NCI-H2107 treated with DMSO at 0.1 percent for 48 hours (cell line): ENCODE measurements around the gene PPP1R37.
A peak's percentile ranks its signal among the peaks of the same experiment; 100 is the strongest.

Experiments
- DNase-seq: peaks from one replicate; lab custom pipeline; 2025; ENCODE audit not compliant: unreplicated experiment; lab: John Stamatoyannopoulos, UW

PPP1R37 gene

DNA sequence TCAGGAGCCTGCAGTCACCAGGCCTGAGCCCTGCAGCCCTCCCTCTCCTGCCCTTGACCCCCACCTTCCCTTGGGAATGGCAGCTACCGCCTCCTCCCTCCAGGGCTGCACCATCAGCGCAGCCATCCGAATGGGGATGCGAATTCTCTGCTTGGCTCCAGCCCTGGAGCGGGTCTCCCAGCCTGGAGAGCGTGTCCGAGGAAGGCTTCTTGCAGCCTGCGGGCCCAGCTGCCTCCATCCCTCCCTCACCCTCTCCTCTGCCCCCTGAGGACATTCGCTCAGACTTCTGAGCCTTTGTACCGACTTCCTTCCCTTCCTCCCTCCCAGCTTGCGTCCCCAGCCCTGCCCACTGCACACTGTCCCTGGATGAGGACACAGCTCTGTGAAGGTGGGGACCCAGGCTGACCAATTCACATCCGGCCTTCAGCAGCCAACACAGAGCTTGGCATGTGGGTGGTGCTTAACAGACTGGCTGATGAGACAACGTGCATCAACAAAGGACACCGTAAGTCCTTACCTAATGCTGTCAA is 73.8 kb downstream of the PPP1R37 start:
- no peak for DNase-seq

DNA sequence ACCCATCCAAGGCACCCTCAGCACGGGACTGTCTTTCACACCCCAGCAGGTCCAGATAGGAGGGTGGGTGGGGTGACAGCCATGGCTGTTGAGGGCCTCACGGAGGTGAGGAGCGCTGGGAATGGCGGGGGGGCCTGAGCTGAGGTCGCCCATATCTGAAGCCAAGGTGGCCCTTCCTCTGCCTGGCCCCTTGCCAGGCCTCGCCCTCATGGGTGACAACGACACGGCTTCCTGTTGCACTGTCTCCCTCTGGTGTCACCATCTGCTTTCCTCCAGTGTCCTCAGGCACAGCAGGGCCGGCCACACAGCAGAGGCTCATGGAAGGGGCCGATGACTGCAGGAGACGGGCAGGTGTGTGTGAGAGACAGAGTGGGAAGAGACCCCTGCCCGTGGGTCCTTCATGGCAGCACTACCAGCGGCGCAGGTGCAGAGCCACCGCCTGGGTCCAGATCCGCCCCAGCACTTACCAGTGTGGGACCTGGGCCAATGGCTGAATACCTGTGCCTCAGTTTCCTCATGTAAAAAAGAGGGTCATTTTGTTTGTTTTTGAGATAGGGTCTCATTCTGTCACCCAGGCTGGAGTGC is 75.9 kb downstream of the PPP1R37 start:
- DNase-seq: no peak

DNA sequence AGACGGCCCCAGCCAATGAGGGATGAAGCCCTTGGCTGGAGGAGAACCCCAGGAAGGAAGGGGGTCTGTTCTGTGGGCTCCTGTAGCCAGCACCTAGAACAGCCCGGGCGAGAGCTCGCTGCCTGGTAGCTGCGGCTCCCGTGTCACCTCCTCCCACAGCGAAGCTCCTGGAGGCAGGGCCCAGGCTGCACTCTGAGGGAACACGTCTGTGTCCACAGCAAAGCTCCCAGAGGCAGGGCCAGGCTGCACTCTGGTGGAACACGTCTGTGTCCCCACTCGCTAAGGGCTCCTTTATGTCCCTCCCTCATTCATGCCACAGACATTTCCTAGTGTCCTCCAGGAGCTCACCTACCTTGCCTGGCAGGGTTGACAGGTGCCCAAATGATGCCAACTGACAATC is 76.6 kb downstream of the PPP1R37 start:
- DNase-seq: no peak

DNA sequence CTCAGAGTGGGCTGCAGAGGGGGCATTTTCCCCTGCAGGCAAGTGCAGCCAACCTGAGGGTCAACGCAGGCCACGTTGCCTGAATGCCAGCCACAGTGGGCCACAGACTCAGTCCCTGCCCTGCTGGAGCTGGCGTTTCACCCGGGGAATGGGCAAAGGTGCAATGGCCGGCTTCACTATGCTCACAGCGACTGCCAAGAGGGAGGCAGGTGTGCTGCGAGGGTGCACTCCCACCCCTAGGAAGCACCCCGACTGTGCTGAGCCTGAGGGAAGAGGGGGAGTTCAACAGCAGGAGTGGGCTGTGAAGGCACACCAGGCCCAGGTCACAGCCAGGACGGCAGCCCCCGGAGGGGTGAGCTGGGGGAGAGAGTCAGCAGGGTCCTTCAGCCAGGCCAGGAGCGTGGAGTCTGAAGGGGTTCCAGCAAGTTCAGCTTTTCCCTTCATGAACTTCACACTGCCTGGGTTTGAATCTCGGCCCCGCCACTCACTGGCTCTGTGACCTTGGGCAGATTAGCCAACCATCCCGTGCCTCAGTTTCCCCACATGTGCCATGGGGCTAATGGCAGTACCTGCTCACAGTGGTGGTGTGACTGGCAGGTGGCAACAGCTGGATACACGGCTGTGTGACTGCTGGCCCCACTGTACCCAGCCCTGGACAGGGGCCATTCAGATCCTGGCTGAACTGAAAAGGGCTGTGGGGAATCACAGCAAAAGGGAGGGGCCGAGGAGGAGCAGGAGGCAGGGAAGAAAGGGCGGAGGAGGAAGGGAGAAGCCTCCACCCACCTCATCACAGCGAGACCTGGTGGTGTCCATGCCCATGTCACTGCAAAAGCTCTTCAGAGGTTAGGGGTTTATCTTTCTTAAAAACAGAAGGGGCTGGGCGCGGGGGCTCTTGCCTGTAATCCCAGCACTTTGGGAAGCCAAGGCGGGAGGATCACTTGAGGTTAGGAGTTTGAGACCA is 77.4 kb downstream of the PPP1R37 start:
- DNase-seq: no peak

DNA sequence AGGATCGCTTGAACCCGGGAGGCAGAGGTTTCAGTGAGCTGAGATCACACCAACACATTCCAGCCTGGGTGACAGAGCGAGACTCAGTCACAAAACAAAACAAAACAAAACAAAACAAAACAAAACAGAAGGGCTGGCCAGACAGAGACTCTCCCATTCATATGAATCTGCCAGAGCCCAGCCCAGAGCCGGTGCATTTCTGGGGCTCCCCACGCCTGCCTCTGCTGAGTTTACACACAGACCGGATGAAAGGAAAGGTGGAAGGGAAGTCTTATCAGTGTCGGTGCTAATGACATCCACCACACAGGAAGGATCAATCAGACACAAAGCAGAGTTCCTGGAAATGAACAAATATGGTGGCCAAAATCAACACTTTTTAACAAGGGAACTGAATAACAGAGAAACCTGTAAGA is 78.2 kb downstream of the PPP1R37 start:
- DNase-seq: no peak

DNA sequence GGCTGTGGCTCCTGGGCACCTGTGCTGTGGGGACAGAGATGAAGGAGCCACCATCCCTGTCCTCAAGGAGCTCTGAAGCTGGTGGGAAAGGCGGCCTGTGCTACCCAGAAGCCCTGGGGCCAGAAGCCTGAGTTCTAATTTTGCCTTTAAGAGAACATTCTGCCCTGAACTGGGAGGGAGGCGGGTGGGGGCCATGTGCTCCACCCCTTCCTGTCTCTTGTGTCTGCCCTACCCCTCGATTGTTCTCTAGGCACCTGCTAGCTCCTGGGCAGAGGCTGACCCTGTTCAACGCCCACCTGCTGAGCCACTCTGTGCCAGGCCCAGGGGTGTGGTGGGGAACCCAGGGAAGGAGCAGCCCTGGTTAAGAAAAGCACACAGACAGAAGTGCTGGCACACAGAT is 79.2 kb downstream of the PPP1R37 start:
- DNase-seq: no peak

DNA sequence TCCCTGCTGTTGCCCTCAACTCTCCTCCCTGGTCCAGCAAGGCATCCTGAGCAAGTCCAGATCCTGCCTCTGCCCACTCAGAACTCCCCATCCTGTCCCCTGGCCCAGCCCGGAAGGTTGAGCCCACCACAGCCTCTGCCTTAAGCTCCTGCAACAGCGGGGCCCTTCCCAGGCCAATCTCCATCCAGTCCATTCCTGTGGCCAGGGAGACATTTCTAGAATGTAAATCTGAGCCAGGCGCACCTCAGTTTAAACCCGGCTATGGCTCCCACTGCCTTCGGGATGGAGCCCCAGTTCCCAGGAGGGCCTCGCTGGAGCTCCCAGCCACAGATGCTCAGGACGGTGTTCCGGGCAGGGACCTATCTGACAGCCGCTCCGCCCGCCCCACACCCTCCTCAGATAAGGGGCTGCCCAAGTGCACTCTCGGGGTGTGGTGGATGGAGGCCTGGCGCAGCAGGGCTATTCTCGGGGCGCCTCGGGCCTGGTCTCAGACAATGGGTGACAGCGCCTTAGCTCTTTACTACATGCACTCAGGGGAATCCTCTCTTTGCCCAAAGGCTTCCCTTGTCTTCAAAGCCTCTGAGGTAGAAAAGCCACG is 79.7 kb downstream of the PPP1R37 start:
- no peak for DNase-seq

DNA sequence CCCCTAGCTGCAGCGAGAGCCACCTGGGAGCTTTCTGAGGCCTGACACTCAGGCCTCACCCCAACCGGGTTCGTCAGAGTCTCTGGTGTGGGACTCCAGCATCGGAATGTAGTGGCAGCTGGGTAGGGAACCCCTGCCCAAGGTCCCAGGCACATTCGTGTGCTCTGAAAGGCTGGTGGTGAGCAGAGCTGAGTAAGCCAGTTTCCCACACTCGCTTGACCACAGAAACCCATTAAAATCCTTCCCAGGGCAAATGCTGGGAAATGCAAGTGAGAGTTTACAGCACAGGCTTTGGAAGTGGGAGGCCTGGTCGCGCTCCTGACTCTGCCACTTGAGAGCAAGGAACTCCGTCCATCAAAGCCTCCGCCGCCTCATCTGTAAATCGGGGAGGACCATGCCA is 80.8 kb downstream of the PPP1R37 start:
- no peak for DNase-seq

DNA sequence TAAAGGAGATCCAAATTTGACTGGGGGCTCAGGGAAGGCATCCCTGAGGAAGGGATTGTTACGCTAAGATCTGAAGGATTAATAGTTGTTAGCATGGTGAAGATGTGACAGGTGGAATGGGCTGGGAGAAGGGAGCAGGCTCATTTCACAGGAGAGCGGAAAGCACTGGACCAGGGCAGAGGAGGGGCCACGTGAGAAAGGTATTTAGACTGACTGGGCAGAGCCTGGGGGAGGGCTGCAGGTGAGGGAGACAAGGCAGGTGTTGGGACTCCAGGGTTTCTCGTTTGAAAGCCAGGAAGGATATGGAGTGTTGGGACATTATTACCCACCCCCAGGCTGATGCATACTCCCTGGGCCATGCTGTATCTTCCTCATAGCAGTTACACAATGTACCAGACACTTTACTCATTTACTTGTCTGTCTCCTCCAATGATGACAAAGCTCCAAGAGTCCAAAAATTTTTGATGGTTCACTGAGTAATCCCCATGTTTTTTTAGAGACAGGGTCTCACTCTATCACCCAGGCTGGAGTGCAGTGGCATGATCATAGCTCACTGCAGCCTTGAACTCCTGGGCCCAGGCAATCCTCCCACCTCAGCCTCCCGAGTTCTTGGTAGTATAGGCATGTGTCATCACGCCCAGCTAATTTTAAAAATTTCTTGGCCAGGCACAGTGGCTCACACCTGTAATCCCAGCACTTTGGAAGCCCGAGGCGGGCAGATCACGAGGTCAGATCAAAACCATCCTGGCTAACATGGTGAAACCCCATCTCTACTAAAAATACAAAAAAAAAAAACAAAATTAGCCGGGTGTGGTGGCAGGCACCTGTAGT is 82.8 kb downstream of the PPP1R37 start:
- DNase-seq: peak; percentile 23

DNA sequence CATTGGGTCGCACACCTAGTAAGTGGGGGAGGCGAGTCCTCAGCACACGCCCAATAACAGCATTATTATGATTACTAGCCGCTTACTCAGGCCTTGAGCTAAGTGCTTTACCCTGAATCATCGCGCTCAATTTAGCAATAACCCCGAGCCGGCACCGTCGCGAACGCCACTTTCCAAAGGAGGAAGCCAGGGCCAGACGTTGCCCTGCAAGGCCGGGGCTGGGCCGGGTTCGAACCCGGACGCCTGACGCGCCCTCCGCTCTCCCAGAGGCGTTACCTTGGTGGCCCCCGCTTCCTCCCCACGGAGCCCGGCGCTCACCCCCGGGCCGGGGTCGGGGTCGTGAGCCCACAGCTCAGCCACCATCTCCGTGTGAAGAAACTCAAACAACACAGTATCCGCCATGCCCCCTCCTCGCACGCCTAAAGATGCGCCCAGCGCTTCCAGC is 84.9 kb downstream of the PPP1R37 start, which contains the start of gene TRAPPC6A:
Gene TRAPPC6A, minus strand, starts transcription at position 421 of the 445 bp plus-strand sequence. Its CDS starts 19 bp downstream, at position 402.
- no peak for DNase-seq

DNA sequence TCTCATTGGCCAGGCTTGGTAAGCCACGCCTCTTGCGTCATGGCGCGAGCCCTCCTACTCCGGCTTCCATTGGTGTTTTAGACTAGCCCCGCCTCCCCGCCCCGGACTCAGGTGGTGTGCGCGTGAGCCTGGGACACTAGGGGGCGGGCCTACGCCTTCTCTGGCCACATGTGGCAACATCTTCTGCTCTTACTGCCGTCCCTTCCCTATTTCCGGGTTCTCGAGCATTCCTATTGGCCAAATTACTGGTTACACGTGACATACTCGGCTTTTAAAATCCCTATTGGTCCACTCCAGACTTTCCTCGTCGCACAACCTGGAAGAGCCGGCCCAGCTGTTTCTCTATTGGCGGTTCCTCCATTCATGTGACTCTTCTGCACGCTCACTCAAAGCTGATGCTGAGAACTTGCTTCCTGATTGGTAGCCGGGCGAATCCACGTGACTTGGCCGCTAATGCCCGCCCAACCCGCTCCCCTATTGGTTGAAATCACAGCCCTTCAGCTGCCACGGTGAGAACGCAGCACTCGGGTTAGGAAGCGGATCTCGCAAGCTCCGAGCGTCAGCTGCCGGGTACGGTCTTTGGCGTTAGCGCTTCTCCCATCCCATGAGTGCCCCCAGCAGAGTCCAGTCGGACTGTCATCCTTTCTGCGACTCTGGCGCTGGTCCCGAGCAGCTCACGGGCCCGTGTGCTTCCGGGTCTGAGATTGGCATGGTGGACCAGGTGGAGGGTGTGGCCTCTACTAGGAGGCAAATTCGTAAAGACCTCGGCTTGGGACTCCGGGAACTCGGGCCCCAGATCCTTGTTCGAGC is 85.5 kb downstream of the PPP1R37 start, which contains the start of gene BLOC1S3:
Gene BLOC1S3, plus strand, starts transcription at position 523 of the 810 bp plus-strand sequence. CDS start 513 bp downstream, outside the sequence.
- peak; percentile 100 for DNase-seq

DNA sequence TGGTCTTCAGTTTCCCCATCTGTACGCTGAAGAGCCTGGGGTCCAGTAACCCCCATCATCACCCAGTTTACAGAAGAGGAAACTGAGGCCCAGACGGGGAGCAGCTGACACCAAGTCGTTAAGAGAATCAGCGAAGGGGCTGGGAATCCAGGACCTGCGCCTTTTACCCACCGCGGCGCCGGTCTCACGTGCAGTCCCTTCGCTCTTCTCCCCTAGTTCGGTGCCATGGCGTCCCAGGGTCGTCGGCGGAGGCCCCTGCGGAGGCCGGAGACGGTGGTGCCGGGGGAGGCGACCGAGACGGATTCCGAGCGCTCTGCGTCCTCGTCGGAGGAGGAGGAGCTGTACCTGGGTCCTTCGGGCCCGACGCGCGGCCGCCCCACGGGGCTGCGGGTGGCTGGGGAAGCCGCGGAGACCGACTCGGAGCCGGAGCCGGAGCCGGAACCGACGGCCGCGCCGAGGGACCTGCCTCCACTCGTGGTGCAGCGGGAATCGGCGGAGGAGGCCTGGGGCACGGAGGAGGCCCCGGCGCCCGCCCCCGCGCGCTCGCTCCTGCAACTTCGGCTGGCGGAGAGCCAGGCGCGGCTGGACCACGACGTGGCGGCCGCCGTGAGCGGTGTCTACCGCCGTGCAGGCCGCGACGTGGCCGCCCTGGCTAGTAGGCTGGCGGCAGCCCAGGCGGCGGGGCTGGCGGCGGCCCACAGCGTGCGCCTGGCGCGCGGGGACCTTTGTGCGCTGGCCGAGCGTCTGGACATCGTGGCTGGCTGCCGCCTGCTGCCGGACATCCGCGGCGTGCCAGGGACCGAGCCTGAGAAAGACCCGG is 86.3 kb downstream of the PPP1R37 start:
- no peak for DNase-seq

DNA sequence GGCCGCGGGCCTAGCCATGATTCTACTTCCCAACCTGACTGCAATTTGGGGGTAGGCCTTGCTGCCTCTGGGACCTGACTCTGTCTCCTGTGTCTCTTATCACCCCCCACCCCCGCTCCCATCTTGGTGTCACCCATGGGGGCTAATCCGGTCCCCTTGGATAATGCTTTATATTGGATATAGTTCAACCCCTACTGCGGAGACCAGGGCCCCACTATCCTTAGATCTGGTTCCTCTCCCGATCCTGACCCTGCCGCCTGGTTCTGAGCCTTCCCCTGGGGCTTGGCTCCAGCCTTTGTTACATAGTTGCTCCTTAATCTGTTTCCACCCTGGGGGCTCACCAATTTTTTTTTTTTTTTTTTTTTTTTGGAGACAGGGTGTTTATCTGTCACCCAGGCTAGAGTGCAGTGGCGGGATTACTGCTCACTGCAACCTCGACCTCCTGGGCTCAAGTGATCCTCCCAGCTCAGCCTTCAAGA is 87.0 kb downstream of the PPP1R37 start:
- no peak for DNase-seq

DNA sequence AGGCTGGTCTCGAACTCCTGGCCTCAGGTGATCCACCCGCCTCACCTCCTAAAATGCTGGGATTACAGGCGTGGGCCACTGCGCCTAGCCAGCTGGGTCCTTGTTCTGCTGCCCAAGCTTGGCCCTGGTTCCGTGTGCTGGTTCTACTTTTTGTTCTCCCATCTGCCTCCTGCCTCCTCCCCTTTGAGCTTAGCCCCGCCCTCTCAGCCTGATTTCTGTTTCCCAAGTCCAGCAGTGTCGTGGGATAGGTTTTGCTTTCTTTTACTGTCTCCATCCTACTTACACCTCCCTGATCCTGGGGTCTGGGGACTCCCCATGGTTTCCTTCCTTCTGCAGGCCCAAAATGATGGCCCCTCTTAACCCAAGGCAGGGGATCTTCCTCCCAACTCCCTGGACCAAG is 88.0 kb downstream of the PPP1R37 start:
- no peak for DNase-seq

DNA sequence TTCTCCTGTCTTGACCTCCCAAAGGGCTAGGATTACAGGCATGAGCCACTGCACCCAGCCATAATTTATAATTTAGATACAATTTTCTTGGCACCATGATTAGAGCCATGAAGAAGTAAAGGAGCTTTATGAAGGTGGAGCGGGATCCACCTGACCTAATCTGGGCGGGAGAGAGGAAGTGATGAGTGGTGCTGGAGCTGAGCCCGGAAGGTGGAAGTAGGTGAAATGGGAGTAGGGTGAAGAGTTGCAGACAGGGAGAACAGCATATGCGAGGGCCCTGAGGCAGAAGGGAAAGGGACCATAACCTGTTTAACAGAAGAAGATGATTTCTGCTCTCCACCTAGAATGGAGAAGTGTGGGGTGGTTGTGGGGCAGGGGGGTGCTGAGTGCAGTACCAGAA is 89.8 kb downstream of the PPP1R37 start:
- DNase-seq: no peak

DNA sequence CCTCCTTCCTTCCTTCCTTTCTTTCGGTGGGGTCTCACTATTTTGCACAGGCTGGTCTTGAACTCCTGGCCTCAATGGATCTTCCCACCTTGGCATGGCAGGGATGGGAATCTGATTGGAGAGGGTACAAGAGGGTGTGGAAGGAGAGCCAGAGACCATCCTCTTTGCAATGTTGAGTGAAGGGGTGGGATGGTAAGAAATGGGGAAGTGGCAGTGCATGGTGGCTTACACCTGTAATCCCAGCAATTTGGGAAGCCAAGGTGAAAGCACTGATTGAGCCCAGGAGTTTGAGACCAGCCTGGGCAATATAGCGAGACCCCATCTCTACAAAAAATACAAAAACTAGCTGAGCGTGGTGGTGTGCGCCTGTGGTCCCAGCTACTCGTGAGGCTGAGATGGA is 91.1 kb downstream of the PPP1R37 start:
- DNase-seq: no peak

DNA sequence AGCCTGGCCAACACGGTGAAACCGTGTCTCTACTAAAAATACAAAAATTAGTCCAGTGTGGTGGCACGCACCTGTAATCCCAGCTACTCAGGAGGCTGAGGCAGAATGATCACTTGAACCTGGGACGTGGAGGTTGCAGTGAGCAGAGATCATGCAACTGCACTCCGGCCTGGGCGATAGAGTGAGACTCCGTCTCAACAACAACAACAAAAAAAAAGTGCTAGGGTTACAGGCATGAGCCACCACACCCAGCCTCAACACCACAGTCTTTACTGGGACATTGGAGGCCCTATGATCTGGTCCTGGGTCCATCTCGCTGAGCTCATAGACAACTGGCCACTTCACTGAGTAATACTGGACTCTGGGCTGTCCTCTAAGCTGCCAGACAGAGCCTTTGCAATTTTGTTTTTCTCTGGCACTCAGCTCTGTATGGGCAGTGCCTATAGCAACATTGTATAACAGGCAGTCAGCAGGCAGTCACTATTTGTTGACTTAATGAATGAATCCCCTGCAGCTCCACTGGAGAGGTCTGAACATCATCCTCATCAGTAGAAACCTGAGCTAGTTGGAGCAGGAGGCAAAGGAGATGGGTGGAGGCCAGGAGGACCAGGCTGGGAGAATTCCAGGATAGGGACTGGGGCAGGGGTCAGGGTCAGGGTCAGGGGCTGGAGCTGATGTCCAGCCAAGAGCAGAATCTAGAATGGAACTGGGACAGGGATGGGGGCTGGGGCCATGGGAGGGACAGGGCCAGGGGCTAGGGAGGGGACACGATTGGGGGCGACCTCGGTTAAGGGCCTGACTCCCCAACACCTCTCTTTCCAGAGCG is 93.7 kb downstream of the PPP1R37 start:
- peak; percentile 8 for DNase-seq
